Stimulated activated naive CD8-positive, alpha-beta T cell treated with anti-CD3 and anti-CD28 coated beads, Interleukin-15, Interleukin-2, amounts not matched to agents 100 U/mL and 50 U/mL, for 24 hours (primary cell): ENCODE data around the gene SOX18.
"Not testable (repeated sequence)": the region's sequence is repeated elsewhere in the genome, so short reads cannot be mapped to it uniquely, and the experiment has no call there.

Source experiments
- ATAC-seq: fragments of 150-1000 bp; cut with Tn5 transposase; one replicate; pipeline ENCODE4 v1.10.0; 2021
- DNase-seq: peaks from one replicate; pipeline ENCODE4 v3.0.0; 2021

Gene SOX18

GRCh38 chr20:64022671-64023360 lies 26.6 kb downstream of the SOX18 start:
- no peak for DNase-seq
- no peak for ATAC-seq

- DNase-seq (no peak), ATAC-seq (no peak)
These were observed 28.1 kb downstream of the SOX18 start for GRCh38 chr20:64021124-64021975.

GRCh38 chr20:64015635-64016034 lies 33.8 kb downstream of the SOX18 start:
- ATAC-seq (no peak), DNase-seq (no peak)

- DNase-seq, ATAC-seq: not testable (repeated sequence)
These were observed 36.9 kb downstream of the SOX18 start for GRCh38 chr20:64012385-64013154.

GRCh38 chr20:64011366-64011779 lies 38.1 kb downstream of the SOX18 start:
- ATAC-seq (no peak), DNase-seq (no peak)

DNA sequence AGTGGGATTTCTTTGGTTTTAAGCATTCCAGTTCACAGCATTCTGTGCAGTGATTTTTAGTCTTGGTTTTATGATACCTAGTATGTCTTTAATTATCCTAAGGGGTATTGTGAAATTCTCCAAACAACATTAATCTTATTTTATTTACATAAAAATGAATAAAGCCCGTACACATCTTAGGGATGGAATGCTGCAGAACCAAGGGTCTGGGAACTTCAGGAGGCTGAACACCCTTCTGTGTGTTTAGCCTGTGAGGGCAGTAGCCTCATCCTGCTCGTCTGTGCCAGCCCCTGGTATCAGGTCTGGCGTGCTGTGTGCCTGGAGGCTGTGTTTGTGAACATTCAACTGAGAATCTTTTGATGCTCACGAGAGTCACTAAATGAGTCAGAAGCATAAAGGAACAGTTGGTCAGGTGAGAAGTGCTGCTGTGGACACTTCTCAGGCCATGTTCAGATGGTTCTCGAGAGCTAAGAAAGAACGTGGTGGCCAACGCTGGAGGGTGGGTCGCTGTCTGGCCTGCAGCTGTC lies 38.7 kb downstream of the SOX18 start:
- ATAC-seq (peak; percentile 44), DNase-seq (no peak)

DNA sequence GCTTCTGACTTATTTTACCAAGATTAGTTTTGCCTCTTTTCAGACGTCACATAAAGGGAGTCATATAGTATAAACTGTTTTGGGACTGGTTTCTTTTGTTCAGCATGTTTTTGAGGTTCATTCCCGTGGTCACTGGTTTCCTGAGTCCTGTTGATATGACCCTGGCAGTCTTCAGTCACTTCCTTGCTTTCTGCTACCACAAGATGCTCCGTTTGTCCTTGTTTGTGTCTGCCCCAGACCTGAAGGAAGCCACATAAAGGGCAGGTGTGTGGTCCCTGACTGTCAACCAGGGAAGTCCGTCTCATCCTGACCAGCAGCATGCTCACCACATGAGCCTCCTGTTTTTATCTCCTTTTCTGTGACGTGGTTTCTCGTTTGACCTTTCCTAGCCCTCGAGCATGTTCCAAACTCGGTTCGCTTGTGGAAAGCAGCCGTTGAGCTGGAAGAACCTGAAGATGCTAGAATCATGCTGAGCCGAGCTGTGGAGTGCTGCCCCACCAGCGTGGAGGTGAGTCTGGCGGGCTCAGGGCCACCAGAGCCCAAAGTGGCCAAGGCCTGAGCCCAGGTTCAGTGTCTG lies 39.5 kb downstream of the SOX18 start:
- ATAC-seq: peak; percentile 44
- DNase-seq: no peak

GRCh38 chr20:64006902-64007301 lies 42.5 kb downstream of the SOX18 start:
- no peak for DNase-seq
- no peak for ATAC-seq

GRCh38 chr20:64006490-64006889 lies 42.9 kb downstream of the SOX18 start:
- ATAC-seq: no peak
- no peak for DNase-seq

DNA sequence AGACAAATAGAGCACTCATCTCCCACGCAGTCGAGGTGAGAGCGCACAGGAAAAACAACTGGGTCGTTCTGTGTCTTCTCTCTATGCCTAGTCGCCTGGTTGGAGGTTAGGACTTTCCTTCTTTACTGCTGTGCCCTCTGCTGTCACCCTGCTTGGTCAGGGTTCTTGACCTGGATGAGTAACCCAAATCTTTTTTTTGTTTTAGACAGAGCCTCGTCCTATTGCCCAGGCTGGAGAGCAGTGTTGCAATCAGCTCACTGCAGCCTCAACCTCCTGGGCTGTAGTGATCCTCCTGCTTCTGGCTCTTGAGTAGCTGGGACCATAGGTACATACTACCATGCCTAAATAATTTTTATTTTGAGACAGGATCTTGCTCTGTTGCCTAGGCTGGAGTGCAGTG lies 44.0 kb downstream of the SOX18 start:
- DNase-seq: no peak
- ATAC-seq: no peak

- no peak for ATAC-seq
These were observed 45.3 kb downstream of the SOX18 start for GRCh38 chr20:64003960-64004725.

DNA sequence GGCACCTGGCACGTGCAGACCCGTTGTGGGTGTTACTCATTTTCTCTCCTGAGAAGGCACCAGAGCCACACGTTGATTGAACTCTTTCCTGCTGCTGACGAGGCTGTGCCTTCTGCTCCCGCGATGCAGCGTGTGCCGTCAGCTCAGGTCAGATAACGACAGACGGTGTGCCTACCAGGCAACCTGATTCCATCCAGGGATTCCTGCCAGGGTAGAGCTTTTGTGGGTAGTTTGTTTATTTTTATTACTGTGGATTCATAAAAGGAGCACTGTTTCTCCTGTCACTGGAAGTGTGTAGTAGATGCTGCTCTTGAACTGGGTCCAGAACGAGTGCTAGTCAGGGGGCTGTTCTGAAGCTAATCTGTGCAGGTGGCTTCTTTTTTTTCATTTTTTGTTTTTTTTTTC lies 47.8 kb downstream of the SOX18 start:
- peak; percentile 49 for ATAC-seq

More at GRCh38 chr20:64003960-64004725, 45.3 kb downstream of the SOX18 start:
- no peak for DNase-seq

DNA sequence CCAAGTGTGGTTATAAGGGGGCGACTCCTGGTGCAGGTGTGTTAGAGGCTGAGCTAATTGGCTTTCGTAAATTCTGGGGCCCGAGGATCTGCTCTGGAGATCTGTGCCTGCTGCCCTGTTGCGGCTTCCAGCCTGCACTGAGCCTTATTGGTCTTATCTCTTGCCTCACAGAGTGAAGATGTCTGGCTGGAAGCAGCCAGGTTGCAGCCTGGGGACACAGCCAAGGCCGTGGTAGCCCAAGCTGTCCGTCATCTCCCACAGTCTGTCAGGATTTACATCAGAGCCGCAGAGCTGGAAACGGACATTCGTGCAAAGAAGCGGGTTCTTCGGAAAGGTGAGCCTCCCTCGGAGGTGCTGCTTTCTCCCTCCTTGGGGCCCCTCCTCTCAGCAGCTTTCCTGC lies 48.5 kb downstream of the SOX18 start:
- ATAC-seq (no peak), DNase-seq (no peak)

More for the DNA sequence above, 47.8 kb downstream of the SOX18 start:
- no peak for DNase-seq
